ENCODE data around the gene EI24.

The EI24 gene

GRCh38 chr11:125561924-125562323 is 7.4 kb upstream of the EI24 start:
- H3K4me3 ChIP-seq (ENCODE audit: low read depth, low read length) = no peak overlapping the region
- in situ Hi-C loops (cut with HindIII; ENCODE audit: low sequenced_read_pairs) = no loop called here
- no peak for DNase-seq (ENCODE audit: low read depth, low spot score)
- no peak for TF ChIP-seq CTCF (IDR thresholded peaks at IDR 0.05; ENCODE audit: low read depth, low read length)

- no peak for TF ChIP-seq CTCF (IDR thresholded peaks at IDR 0.05; ENCODE audit: low read depth, low read length)
- in situ Hi-C loops (cut with HindIII; ENCODE audit: low sequenced_read_pairs) = no loop called here
- no peak for DNase-seq (ENCODE audit: low read depth, low spot score)
- no peak overlapping the region for H3K4me3 ChIP-seq (ENCODE audit: low read depth, low read length)
Observed at GRCh38 chr11:125562430-125562829, 6.8 kb upstream of the EI24 start.

GRCh38 chr11:125564357-125564756 is 4.9 kb upstream of the EI24 start:
- in situ Hi-C loops (cut with HindIII; ENCODE audit: low sequenced_read_pairs) = no loop called here
- TF ChIP-seq CTCF (IDR thresholded peaks at IDR 0.05; ENCODE audit: low read depth, low read length) = no peak
- H3K4me3 ChIP-seq (ENCODE audit: low read depth, low read length) = no peak overlapping the region
- DNase-seq (ENCODE audit: low read depth, low spot score) = no peak

- H3K4me3 ChIP-seq (ENCODE audit: low read depth, low read length) = no peak overlapping the region
- in situ Hi-C loops (cut with HindIII; ENCODE audit: low sequenced_read_pairs) = no loop called here
- no peak for TF ChIP-seq CTCF (IDR thresholded peaks at IDR 0.05; ENCODE audit: low read depth, low read length)
- no peak for DNase-seq (ENCODE audit: low read depth, low spot score)
Observed at GRCh38 chr11:125566235-125566634, 3.0 kb upstream of the EI24 start.

- DNase-seq (ENCODE audit: low read depth, low spot score) = no peak
- no peak for TF ChIP-seq CTCF (IDR thresholded peaks at IDR 0.05; ENCODE audit: low read depth, low read length)
- in situ Hi-C loops (cut with HindIII; ENCODE audit: low sequenced_read_pairs) = no loop called here
- H3K4me3 ChIP-seq (ENCODE audit: low read depth, low read length) = peak overlapping the region; percentile 71
Observed at GRCh38 chr11:125569915-125570621, 791 bp downstream of the EI24 start.

GRCh38 chr11:125570952-125571351 is 1.7 kb downstream of the EI24 start:
- TF ChIP-seq CTCF (IDR thresholded peaks at IDR 0.05; ENCODE audit: low read depth, low read length) = no peak
- no peak overlapping the region for H3K4me3 ChIP-seq (ENCODE audit: low read depth, low read length)
- no peak for DNase-seq (ENCODE audit: low read depth, low spot score)
- in situ Hi-C loops (cut with HindIII; ENCODE audit: low sequenced_read_pairs) = no loop called here
